Ovary (tissue), 3 donors: ENCODE data around the gene ASCL5.

Experiments
- EP300 ChIP-seq: sonication (generic); formaldehyde crosslinking; IDR thresholded peaks from one replicate; pipeline ENCODE4 v1.6.1; 2017; ENCODE audit warnings: antibody characterized with exemption
- POLR2A ChIP-seq: fragments of 450-650 bp; IDR thresholded peaks from one replicate; pipeline ENCODE4 v1.6.1; 2017; ENCODE audit warnings: antibody characterized with exemption, mild to moderate bottlenecking, moderate library complexity
- TF ChIP-seq, protein P1 (sequence below), 3 donors: fragments of 450-650 bp in 2 of 3; fragments of 200-600 bp in 1 of 3; IDR thresholded peaks; one replicate each; pipeline versions ENCODE4 v1.5.1 to v1.8.0; 2016 to 2022; ENCODE audit warnings: antibody characterized with exemption in 3 of 3, mild to moderate bottlenecking in 1 of 3
- donor health status: DM: no; HTN: no; CAD: no.

DNA sequence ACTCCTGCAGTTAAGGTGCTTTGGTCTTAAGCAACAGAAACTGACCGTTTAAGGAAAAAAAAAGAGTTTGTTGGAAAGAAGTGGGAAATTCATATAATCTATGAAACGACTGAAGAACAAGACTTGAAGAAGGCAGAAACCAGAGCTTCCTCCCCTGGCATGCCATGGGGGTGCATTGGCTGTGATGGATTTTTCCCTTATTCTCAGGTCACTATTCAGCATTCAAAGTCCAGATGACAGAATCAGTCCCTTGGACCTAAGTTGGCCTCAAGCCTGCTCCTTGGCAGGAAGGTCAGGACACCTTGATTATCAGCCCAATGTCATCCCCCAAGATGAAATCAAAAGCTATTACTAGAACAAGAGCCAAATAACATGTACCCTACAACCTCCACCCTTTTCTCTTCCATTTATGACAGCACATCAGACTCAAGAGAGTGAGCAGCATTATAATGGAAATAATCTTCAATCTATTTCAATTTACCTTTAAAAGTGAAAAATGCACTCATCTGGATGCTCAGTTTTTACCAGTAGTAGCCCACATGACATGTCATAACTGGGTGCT lies 43.1 kb upstream of the ASCL5 start:
- no peak for TF ChIP-seq POLR2A
- TF ChIP-seq, protein P1, sequence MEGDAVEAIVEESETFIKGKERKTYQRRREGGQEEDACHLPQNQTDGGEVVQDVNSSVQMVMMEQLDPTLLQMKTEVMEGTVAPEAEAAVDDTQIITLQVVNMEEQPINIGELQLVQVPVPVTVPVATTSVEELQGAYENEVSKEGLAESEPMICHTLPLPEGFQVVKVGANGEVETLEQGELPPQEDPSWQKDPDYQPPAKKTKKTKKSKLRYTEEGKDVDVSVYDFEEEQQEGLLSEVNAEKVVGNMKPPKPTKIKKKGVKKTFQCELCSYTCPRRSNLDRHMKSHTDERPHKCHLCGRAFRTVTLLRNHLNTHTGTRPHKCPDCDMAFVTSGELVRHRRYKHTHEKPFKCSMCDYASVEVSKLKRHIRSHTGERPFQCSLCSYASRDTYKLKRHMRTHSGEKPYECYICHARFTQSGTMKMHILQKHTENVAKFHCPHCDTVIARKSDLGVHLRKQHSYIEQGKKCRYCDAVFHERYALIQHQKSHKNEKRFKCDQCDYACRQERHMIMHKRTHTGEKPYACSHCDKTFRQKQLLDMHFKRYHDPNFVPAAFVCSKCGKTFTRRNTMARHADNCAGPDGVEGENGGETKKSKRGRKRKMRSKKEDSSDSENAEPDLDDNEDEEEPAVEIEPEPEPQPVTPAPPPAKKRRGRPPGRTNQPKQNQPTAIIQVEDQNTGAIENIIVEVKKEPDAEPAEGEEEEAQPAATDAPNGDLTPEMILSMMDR (IDR thresholded peaks at IDR 0.05) = no peak
- no peak for TF ChIP-seq EP300
